Activated CD8-positive, alpha-beta T cell treated with anti-CD3 and anti-CD28 coated beads, Interleukin-2, amount 10 ng/mL, durations not matched to agents 7 days and 5 days (primary cell): Measurements from ENCODE around the gene KRTAP1-5. TPM values are rescaled to one million over a fixed set of nuclear protein-coding genes. Genes with fewer than 3 reads are reported as not detected.
"Not testable (repeated sequence)": the region's sequence is repeated elsewhere in the genome, so short reads cannot be mapped to it uniquely, and the experiment has no call there.

ENCODE experiments used
- ATAC-seq: fragments of 150-1000 bp; cut with Tn5 transposase; one replicate; pipeline ENCODE4 v1.10.0; 2021; ENCODE audit warnings: moderate library complexity
- CTCF ChIA-PET: fragments of 350-600 bp; sonication (Branson Sonifier 250); formaldehyde crosslinking; loops from one replicate; lab custom pipeline; 2021; ENCODE audit warnings: antibody characterized with exemption; lab: Charles Lee
- POLR2A ChIA-PET: fragments of 350-600 bp; sonication (Branson Sonifier 250); formaldehyde crosslinking; loops from one replicate; lab custom pipeline; 2021; ENCODE audit warnings: antibody characterized with exemption; lab: Charles Lee
- DNase-seq: peaks from one replicate; pipeline ENCODE4 v3.0.0-alpha.2; 2020
- H3K27ac Mint-ChIP-seq: one replicate; pipeline ENCODE4 v1.8.0; 2021; ENCODE audit warnings: mild to moderate bottlenecking, mixed read lengths
- H3K27me3 Mint-ChIP-seq: one replicate; pipeline ENCODE4 v1.8.0; 2021; ENCODE audit warnings: low read depth, mixed read lengths
- H3K36me3 Mint-ChIP-seq: one replicate; pipeline ENCODE4 v1.8.0; 2021; ENCODE audit warnings: low read depth, mixed read lengths
- H3K4me1 Mint-ChIP-seq: one replicate; pipeline ENCODE4 v1.8.0; 2021; ENCODE audit warnings: low read depth, mixed read lengths
- H3K4me3 Mint-ChIP-seq: one replicate; pipeline ENCODE4 v1.8.0; 2021; ENCODE audit warnings: mild to moderate bottlenecking, mixed read lengths
- H3K9me3 Mint-ChIP-seq: one replicate; pipeline ENCODE4 v1.8.0; 2022; ENCODE audit warnings: mixed read lengths; ENCODE audit not compliant: insufficient read depth
- total RNA-seq, 2 experiments: library from RNA; stranded (reverse); gene quantifications; one replicate each; pipeline ENCODE4 v1.2.3, GENCODE V29; 2021

The KRTAP1-5 gene
- total RNA-seq, 2 experiments from 2014 or later: not detected

DNA sequence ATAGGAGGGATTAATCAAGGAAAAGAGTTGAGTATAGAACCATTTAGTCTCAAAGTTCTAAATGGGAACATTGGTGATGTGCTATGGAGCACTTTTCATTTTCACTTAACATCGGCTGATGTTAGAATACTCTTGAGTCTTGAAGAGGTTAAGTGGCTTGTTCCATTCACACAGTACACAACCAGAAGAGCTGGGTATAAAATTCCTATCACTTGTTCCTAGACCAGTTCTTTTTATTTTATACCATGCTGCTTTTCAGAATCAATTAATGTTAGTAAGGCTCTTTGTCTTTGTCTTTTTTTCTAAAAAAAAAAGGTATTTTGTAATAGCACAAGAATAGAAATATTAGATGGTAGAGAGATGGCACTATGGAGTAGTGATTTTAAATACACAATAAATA, 15.9 kb upstream of the KRTAP1-5 start:
- Mint-ChIP-seq H3K9me3 (peaks cover 8% of the 10 kb centered on the region), H3K4me1 (no peaks in the 10 kb centered on the region), H3K36me3 (no peaks in the 10 kb centered on the region), H3K27ac (no peak overlapping the region), H3K27me3 (peaks cover 18% of the 10 kb centered on the region), H3K4me3 (no peak overlapping the region)
- no peak for ATAC-seq
- ChIA-PET POLR2A (no interaction called here), CTCF (no interaction called here)
- DNase-seq: no peak

DNA sequence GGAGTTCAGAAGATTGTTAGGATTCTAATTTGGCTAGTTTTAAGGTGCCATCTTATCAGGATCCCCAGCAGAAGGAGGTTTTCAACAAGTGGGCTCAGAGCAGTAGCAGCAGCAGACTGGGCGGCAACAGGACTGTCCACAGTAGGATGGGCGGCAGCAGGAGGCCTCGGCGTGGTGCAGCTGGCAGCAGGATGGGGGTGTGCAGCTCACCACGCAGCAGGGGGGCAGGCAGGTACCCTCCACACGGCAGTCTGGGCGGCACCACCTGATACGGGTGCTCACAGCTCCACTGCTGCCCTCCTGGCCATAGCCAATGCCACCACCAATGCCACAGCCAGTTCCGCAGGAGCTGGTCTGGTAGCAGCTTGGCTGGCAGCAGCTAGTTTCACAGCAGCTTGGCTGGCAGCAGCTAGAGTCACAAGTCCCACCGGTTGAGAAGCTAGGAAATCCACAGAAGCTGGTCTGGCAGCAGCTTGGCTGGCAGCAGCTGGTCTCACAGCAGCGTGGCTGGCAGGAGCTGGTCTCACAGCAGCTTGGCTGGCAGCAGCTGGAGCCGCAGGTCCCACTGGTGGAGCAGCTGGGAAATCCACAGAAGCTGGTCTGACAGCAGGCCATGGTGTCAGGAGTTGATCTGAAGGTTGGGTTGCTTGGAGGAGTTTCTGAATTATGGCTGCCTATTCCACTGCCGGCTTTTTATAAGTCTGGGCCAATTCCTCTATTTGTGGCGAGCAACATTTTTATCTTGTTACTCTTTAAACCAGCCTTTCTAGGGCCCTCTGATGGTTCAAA, 14.0 kb upstream of the KRTAP1-5 start, which contains the start of gene KRTAP1-1:
KRTAP1-1 (minus strand) TSS at position 668 of the 789 bp plus-strand sequence; CDS start at position 615, 53 bp downstream.
- ATAC-seq, POLR2A ChIA-PET, DNase-seq, H3K27ac Mint-ChIP-seq, CTCF ChIA-PET, H3K4me3 Mint-ChIP-seq, H3K36me3 Mint-ChIP-seq, H3K9me3 Mint-ChIP-seq, H3K4me1 Mint-ChIP-seq: not testable (repeated sequence)
- H3K27me3 Mint-ChIP-seq: peaks cover 17% of the 10 kb centered on the region

DNA sequence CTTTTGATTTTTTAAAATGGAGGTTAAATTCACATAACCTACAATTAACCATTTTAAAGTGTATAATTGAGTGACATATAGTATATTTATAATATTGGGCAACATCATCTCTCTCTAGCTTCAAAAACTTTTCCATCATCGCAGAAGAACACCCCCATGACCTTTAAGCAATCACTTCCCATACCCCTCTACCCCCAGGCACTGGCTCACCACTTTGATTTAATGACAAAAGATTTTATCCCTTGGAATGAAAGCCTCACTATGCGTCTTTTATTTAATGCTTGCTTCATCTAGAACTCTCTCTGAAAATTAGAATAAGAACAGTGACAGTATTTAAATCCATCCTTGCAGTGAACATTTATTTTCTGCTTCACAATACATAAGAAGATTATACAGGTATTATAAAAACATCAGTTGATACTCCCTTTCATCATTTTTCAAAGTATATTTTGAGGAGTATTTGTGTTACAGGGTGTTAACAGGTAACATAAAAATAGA, 10.9 kb upstream of the KRTAP1-5 start:
- no peak for ATAC-seq
- CTCF ChIA-PET: no interaction called here
- no peak overlapping the region for H3K27ac Mint-ChIP-seq

DNA sequence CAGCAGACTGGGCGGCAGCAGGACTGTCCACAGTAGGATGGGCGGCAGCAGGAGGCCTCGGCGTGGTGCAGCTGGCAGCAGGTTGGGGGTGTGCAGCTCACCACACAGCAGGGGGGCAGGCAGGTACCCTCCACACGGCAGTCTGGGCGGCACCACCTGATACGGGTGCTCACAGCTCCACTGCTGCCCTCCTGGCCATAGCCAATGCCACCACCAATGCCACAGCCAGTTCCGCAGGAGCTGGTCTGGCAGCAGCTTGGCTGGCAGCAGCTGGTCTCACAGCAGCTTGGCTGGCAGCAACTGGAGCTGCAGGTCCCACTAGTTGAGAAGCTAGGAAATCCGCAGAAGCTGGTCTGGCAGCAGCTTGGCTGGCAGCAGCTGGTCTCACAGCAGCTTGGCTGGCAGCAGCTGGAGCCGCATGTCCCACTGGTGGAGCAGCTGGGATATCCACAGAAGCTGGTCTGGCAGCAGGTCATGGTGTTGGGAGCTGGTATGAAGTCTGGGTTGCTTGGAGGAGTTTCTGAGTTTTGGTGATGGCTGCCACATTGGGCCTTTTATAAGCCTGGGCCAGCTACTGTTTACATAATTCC, 7.4 kb upstream of the KRTAP1-5 start, which contains the start of gene KRTAP1-3:
KRTAP1-3 (minus strand) TSS at position 529 of the 590 bp plus-strand sequence; CDS start at position 476, 53 bp downstream.
- H3K27ac Mint-ChIP-seq, POLR2A ChIA-PET, H3K4me1 Mint-ChIP-seq, H3K27me3 Mint-ChIP-seq, H3K36me3 Mint-ChIP-seq, H3K4me3 Mint-ChIP-seq, H3K9me3 Mint-ChIP-seq, ATAC-seq, CTCF ChIA-PET, DNase-seq: not testable (repeated sequence)

More for the DNA sequence above, 10.9 kb upstream of the KRTAP1-5 start:
- peaks cover 11% of the 10 kb centered on the region for H3K27me3 Mint-ChIP-seq
- POLR2A ChIA-PET: no interaction called here
- DNase-seq: no peak
- H3K36me3 Mint-ChIP-seq: no peaks in the 10 kb centered on the region
- H3K4me3 Mint-ChIP-seq: no peak overlapping the region
- H3K4me1 Mint-ChIP-seq: no peaks in the 10 kb centered on the region
- H3K9me3 Mint-ChIP-seq: peaks cover under 1% of the 10 kb centered on the region

DNA sequence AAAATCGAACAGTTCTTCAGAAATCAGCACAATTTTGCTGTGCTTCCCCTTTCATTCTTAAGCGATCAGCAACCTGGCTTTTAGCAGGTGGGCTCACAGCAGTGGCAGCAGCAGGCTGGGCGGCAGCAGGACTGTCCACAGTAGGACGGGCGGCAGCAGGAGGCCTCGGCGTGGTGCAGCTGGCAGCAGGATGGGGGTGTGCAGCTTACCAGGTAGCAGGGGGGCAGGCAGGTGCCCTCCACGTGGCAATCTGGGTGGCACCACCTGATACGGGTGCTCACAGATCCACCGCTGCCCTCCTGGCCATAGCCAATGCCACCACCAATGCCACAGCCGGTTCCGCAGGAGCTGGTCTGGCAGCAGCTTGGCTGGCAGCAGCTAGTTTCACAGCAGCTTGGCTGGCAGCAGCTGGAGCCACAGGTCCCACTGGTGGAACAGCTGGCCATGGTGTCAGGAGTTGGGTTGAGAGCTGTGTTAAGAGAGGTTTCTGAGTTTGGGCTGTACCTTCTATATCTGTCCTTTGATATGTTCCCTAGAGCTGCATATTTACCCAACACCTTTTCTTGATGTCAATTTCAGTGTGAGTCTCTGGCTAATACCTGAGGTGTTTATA, 2.7 kb upstream of the KRTAP1-5 start, which contains the start of gene KRTAP1-4:
KRTAP1-4 (minus strand) TSS at position 563 of the 613 bp plus-strand sequence; CDS start at position 446, 117 bp downstream.
- Mint-ChIP-seq H3K27me3 (peaks cover 10% of the 10 kb centered on the region), H3K27ac (no peak within 1 kb of the TSS), H3K9me3 (no peaks in the 10 kb centered on the region), H3K36me3 (no peaks in the 10 kb centered on the region), H3K4me3 (no peak within 1 kb of the TSS), H3K4me1 (peaks cover 2% of the 10 kb centered on the region)
- no peak for ATAC-seq
- ChIA-PET POLR2A (no interaction called here), CTCF (no interaction called here)
- DNase-seq: no peak

DNA sequence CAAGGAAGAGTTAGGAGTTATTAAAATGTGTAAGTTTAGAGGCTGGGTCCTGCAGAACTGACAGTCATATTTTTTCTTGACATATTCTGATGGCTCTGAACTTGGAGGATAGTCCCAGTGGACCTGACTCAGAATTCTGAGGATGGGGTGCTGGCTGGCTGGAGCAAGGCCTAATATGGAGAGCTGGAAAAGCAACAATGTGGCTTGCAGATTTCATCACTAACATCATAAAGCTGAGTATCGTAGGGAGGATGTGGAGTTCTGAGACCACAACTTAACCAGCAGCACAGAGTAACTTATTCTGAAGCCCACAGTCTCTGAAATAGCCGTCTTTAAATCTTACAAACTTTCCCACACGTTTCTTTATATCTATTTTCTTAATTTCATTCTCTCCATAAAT, 2.3 kb downstream of the KRTAP1-5 start:
- ATAC-seq: no peak
- no peak for DNase-seq
- ChIA-PET CTCF (interaction anchor here (0.9 to 1.5 kb wide), 3 partner anchors 9 to 221 kb away, joined by 3 read pairs; no protein-coding TSS in a partner anchor), POLR2A (no interaction called here)
- H3K27me3 Mint-ChIP-seq: peaks cover 19% of the 10 kb centered on the region
- no peaks in the 10 kb centered on the region for H3K9me3 Mint-ChIP-seq
- H3K27ac Mint-ChIP-seq: no peak overlapping the region
- no peak overlapping the region for H3K4me3 Mint-ChIP-seq
- peaks cover 4% of the 10 kb centered on the region for H3K4me1 Mint-ChIP-seq
- H3K36me3 Mint-ChIP-seq: no peaks in the 10 kb centered on the region

DNA sequence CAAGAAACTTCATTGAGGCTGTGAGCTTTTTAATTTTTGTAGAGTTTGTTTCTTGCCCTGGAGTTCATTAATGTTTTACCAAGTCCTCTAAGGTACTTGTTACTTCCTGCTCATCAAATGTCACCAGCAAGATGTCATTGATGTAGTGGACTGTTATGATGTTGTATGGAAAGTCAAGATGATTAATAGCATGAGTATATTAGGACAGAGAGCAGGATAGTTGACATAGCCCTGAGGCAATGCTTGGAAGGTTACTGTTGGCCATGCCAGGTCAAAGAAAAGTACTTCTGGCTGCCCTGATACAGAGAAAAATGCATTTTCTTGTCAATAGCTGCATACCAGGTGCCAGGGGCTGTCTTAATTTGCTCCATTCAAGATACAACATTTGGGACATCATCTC, 6.7 kb downstream of the KRTAP1-5 start:
- no peak overlapping the region for H3K4me3 Mint-ChIP-seq
- ChIA-PET CTCF (interaction anchor here (1.0 kb wide), 1 partner anchor 111 kb away, joined by 3 read pairs; no protein-coding TSS in a partner anchor), POLR2A (no interaction called here)
- peaks cover 4% of the 10 kb centered on the region for H3K4me1 Mint-ChIP-seq
- ATAC-seq: no peak
- H3K36me3 Mint-ChIP-seq: no peaks in the 10 kb centered on the region
- no peak for DNase-seq
- H3K9me3 Mint-ChIP-seq: no peaks in the 10 kb centered on the region
- H3K27ac Mint-ChIP-seq: no peak overlapping the region
- peaks cover 14% of the 10 kb centered on the region for H3K27me3 Mint-ChIP-seq

DNA sequence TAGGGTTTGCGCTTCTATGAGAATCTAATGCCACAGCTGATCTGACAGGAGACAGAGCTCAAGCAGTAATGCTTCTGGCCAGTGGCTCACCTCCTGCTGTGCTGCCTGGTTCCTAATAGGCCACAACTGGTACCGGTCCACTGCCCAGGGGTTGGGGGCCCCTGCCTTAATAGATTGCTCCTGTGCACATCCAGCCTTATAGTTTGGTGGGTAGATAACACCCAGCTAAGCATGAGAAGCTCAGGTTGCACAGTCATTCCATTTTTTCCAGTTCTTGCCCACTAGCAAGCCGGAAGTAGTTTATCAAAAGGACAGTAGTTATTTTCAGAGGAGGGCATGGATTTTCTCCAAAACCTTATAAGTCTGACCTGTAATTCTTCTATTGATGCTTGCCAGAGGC, 7.6 kb downstream of the KRTAP1-5 start:
- CTCF ChIA-PET: no interaction called here
- POLR2A ChIA-PET: no interaction called here
- no peak overlapping the region for H3K4me3 Mint-ChIP-seq
- DNase-seq (no peak), ATAC-seq (no peak)
- H3K27me3 Mint-ChIP-seq: peaks cover 15% of the 10 kb centered on the region
- no peaks in the 10 kb centered on the region for H3K4me1 Mint-ChIP-seq
- H3K9me3 Mint-ChIP-seq: no peaks in the 10 kb centered on the region
- no peaks in the 10 kb centered on the region for H3K36me3 Mint-ChIP-seq
- H3K27ac Mint-ChIP-seq: no peak overlapping the region

DNA sequence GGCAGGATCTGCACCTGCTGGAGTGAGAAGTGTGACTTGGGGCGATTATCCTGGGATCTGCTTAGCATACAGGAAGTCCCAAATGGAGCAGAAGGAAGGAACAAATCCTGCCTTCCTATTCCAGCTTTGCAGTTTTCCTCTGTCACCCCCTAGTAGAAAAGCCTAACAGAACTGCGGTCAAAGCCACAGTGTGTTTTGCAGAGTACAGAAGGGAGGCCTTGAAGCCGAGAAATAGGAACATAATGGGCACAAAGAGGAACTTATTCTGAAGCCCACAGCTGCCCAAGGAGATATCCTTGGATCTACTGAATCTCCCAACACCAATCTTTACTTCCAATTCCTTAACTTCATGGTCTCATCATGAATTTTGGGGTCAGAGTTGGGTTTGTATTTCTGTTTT, 8.5 kb downstream of the KRTAP1-5 start:
- POLR2A ChIA-PET: no interaction called here
- Mint-ChIP-seq H3K27me3 (peaks cover 12% of the 10 kb centered on the region), H3K4me3 (no peak overlapping the region), H3K36me3 (no peaks in the 10 kb centered on the region), H3K9me3 (no peaks in the 10 kb centered on the region), H3K27ac (no peak overlapping the region), H3K4me1 (no peaks in the 10 kb centered on the region)
- DNase-seq: no peak
- ATAC-seq: no peak
- CTCF ChIA-PET: no interaction called here

DNA sequence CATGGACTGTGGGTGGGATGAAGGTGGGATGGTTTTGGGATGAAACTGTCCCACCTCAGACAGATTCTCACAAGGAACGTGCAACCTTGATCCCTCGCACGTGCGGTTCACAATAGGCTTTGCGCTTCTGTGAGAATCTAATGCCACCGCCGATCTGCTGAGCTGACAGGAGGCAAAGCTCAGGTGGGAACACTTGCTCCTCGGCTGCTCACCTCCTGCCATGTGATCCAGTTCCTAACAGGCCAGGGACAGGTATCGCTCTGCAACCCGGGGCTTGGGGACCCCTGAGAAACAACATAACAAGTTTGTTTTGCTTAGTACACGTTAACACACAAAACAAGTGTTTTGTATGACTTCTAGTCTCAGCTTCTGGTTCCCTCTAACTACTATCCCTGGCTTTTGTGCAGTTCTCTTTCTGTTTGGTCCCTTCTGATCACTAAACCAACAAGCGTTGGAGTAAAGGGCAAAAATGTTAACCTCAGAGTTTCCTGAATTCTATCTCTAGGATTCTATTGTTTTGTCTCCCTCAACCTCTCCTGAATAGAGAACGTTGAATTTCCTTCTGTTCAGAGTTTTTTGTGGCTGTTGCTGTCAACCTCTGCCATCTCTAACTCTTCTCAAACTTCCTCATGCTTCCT, 10.3 kb downstream of the KRTAP1-5 start:
- Mint-ChIP-seq H3K4me1 (no peaks in the 10 kb centered on the region), H3K36me3 (no peaks in the 10 kb centered on the region), H3K4me3 (no peak overlapping the region), H3K27ac (no peak overlapping the region), H3K9me3 (no peaks in the 10 kb centered on the region), H3K27me3 (peaks cover 10% of the 10 kb centered on the region)
- ATAC-seq: no peak
- no peak for DNase-seq
- ChIA-PET POLR2A (no interaction called here), CTCF (interaction anchor here (1.5 kb wide), 1 partner anchor 8 kb away, joined by 3 read pairs; no protein-coding TSS in a partner anchor)

DNA sequence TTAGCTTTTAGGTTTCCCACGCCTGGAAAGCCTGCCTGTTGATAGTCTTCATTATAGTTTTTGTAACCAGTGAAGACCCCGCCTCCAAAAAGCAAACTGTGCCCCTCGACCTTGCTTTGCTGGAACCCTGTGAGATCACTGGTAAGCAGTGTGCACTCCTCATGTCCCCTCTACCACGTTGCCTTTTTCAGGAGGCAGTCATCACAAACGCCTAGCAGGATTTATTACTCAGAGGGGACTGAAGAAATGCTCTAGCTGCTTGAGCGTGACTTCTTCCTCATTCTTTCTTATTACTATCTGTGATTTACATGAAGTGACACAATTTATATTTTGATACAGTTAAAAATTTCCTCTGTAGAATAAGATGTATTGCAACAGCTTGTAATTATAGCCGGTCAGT, 11.6 kb downstream of the KRTAP1-5 start:
- POLR2A ChIA-PET: no interaction called here
- H3K27me3 Mint-ChIP-seq: peaks cover 8% of the 10 kb centered on the region
- DNase-seq (no peak), ATAC-seq (no peak)
- H3K27ac Mint-ChIP-seq: no peak overlapping the region
- no peaks in the 10 kb centered on the region for H3K4me1 Mint-ChIP-seq
- no peak overlapping the region for H3K4me3 Mint-ChIP-seq
- no peaks in the 10 kb centered on the region for H3K9me3 Mint-ChIP-seq
- no peaks in the 10 kb centered on the region for H3K36me3 Mint-ChIP-seq
- CTCF ChIA-PET: interaction anchor here (1.5 kb wide), 1 partner anchor 9 kb away, joined by 3 read pairs; no protein-coding TSS in a partner anchor
